GM12873 (cell line): ENCODE measurements around the gene TBC1D20.

Experiments used
- TF ChIP-seq, protein P1 (sequence below): IDR thresholded peaks from 2 replicates; pipeline ENCODE4 v1.5.1; 2012; ENCODE audit warnings: low read depth, mild to moderate bottlenecking, moderate library complexity, low read length, control low read depth; ENCODE audit not compliant: insufficient read depth; ENCODE audit errors: missing control alignments

Gene TBC1D20

DNA sequence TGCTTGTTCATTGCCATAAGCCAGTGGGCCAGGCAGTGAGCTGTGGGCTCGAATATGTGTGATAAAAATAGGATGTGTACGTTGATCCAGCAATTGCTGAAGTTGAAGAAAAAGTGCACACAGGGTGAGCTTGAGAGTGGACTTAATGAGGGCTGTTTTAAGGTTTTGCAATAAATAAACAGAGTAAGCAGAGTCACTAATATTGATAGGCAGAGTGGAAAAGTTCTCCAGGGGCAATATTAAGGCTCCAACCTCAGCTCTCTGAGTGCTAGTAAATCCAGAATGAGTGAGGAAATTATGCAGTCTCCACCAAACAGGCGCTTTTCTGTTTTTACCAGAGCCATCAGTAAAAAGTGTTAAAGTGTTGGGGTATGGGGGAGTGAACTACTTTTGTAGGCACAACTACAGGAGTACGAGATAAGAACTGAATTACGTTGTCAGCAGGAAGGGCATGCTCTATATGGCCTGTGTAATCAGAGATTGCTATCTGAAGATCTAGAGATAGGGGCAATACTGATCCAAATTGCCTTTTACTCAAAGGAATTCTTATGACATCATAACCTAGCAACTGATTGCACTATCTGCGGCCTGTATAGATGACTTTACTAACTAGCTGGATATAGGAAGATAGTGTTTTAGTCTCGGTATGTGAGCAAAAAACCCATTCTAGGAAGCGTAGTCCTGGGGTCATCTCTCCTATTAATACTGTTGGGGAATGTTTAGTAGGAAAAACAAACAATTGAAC, 7.6 kb upstream of the TBC1D20 start:
- TF ChIP-seq, protein P1, sequence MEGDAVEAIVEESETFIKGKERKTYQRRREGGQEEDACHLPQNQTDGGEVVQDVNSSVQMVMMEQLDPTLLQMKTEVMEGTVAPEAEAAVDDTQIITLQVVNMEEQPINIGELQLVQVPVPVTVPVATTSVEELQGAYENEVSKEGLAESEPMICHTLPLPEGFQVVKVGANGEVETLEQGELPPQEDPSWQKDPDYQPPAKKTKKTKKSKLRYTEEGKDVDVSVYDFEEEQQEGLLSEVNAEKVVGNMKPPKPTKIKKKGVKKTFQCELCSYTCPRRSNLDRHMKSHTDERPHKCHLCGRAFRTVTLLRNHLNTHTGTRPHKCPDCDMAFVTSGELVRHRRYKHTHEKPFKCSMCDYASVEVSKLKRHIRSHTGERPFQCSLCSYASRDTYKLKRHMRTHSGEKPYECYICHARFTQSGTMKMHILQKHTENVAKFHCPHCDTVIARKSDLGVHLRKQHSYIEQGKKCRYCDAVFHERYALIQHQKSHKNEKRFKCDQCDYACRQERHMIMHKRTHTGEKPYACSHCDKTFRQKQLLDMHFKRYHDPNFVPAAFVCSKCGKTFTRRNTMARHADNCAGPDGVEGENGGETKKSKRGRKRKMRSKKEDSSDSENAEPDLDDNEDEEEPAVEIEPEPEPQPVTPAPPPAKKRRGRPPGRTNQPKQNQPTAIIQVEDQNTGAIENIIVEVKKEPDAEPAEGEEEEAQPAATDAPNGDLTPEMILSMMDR: no peak

DNA sequence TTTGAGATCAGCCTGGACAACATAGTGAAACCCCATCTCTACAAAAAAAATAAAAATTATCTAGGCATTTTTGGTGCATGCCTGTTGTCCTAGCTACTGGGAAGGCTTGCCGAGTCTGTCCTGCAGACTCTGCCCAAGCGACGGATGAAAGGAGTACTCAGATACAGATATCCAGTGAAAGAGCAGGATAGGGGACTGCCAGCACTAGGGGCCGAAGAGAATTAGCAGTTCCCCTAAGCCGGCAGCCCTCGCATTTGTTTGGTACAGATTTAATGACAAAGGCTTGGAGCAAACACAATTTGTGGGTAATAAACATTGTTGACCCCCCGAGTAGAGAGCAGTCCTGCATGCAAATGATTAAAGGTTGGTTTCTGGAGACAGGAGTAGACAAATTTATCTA, 5.4 kb upstream of the TBC1D20 start:
- TF ChIP-seq, protein P1: no peak

DNA sequence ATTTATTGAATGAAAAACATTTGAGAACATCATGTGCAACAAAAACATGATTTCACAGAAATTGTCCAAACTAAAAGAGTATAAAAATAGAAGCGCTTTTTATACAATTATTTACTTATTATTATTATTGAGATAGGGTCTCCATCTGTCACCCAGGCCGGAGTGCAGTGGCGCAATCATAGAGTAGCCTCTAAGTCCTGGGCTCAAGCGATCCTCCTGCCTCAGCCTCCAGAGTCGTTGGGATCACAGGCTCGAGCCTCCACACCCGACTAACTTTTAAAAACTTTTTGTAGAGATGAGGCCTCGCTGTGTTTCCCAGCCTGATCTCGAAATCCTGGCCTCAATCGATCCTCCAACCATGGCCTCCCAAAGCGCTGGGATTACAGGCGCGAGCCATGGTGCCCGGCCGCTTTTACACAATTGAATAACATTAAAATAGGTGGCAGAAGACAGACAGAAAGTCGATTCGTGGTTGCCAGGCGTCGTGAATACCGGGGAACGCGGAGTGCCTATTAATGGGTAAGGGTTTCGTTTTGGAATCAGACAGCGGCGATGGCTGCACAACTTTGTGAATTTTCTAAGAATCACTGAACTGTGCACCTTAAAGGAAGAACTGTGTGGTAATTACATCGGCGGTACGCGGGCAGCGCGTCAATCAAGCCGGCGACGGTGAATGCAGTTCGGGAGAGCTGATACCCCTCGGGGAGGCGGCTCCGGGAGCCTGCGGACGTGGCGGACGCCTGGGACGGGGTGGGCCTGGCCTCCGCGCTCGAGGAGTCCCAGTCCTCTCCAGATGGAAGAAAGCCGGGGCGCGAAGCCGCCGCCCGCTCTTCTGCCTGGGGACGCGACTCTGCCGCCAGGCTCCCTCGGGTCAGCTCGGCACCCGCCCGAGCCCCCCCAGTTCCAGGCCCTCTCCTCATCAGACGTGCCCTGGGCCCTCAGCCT, 807 bp downstream of the TBC1D20 start:
- TF ChIP-seq, protein P1: no peak

DNA sequence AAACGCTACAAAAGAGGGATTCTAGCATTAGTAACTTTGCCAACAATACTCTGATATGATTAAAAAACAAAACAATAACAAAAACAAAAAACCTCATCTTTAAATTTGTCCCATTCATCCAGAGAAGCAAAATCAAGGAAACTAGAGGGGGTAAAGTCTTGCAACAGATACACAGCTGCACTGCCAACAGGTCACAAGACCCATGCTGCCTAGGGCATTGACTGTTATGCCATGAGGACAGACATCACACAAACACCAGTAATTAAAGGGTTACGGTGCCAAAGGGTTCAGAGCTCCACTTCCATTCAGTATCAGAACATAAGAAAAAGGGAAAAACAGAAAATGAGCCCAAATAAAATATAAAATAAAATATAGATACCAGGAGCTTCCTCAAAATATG, 1.6 kb downstream of the TBC1D20 start:
- TF ChIP-seq, protein P1: no peak

DNA sequence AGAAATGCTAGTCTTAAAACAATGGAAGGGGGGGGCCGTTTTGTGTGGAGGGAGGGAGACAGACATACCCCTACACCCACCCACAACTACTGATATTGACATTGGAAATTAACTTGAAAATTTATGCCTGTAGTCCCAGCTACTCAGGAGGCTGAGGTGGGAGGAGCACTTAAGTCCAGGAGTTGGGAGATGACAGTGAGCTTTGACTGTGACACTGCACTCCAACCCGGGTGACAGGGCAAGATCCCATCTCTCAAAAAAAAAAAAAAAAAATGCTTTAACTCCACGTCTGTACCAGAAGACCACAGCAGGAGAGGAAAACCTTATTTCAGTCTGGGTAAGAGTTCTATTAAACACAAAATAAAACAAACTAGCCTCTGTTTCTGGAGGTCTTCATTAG, 2.2 kb downstream of the TBC1D20 start:
- TF ChIP-seq, protein P1: no peak

DNA sequence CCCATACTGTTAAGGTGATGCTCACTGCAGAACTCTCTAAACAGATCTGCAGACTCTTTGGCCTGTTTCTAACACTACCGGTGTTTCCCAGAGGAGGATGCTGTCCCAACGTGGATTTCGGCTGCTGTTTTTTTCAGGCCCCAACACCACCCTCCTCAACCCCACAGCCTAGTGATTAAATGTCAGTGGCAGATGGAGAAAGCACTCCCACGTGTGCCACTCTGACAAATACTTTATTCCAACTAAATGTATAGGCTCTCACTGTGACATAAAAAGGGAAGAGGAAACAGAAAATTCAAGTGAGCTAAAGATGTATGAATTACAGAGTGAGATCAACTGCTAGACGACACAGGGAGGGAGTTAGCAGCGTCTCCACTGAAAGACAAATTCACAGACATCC, 3.6 kb downstream of the TBC1D20 start:
- TF ChIP-seq, protein P1: no peak

DNA sequence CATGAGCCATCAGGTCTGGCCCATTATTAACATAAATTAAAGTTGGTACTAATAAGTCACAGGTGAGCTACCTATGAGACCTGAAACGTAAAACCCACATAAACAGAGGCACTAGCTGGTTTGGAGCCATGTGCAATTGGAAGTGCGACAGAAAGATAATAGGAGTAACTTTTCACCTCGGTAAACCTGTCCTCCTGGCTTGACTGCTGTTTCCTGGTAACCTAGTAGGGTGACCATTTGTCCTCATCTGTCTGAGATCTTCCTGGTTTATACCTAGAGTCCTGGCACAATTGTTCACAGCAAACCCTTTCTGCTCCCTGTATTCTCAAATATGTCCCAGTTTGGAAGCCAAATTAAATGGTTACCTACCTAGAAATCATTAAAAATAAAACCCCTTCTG, 7.4 kb downstream of the TBC1D20 start:
- TF ChIP-seq, protein P1: no peak
